GM12801 (cell line): ENCODE measurements around the gene SH3GL2.

ENCODE experiments used
- TF ChIP-seq, protein P1 (sequence below): IDR thresholded peaks from one replicate; pipeline ENCODE4 v1.5.1; 2011; ENCODE audit warnings: control low read depth; ENCODE audit not compliant: insufficient read length; ENCODE audit errors: extremely low read depth

Gene SH3GL2

DNA sequence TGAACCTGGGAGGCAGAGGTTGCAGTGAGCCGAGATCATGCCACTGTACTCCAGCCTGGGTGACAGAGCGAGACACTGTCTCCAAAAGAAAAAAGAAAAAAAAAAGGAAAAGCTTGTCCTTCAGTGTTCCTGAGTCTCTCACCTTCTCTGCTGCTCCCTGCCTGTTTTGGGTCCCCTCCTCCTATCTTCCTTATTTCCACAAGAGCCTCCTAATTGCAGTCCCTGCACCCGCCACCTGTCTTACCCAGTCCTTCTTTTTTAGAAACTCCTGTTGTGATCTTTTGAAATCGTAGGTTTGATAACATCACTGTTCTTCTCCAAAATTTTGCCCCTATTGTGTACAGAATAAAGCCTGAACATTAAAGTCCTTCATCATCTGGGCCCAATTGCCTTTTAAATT lies 234.9 kb downstream of the SH3GL2 start:
- TF ChIP-seq, protein P1, sequence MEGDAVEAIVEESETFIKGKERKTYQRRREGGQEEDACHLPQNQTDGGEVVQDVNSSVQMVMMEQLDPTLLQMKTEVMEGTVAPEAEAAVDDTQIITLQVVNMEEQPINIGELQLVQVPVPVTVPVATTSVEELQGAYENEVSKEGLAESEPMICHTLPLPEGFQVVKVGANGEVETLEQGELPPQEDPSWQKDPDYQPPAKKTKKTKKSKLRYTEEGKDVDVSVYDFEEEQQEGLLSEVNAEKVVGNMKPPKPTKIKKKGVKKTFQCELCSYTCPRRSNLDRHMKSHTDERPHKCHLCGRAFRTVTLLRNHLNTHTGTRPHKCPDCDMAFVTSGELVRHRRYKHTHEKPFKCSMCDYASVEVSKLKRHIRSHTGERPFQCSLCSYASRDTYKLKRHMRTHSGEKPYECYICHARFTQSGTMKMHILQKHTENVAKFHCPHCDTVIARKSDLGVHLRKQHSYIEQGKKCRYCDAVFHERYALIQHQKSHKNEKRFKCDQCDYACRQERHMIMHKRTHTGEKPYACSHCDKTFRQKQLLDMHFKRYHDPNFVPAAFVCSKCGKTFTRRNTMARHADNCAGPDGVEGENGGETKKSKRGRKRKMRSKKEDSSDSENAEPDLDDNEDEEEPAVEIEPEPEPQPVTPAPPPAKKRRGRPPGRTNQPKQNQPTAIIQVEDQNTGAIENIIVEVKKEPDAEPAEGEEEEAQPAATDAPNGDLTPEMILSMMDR: no peak

DNA sequence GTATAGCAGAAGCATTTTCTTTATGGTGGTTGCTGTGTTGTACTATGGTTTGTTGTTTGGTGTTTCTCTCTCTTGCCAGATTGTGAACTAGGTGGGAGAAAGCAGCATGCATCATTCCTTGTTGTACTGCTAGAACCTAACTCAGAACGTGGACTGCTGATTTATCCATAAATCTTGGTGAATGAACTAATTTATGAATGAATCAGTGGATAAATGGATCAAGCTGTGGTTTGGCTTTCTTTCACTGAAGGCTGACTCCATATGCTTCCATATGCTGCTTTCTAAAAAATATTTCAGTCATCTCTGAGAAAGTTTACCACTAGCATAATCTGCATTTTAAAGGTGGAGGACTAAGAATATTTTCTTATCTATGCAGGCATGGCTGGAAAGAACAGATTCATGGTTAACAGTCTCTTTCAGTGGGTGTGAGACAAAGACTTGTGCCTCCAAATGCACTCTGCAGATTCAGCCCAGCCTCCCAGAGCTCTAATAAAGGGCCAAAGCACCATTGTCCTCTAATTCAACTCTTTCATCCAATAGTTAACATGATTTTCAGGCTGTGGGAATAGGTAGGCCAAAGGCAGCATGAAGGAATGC lies 237.7 kb downstream of the SH3GL2 start:
- TF ChIP-seq, protein P1: no peak

- TF ChIP-seq, protein P1: no peak
Observed at GRCh38 chr9:17824191-17824590, 245.3 kb downstream of the SH3GL2 start.

DNA sequence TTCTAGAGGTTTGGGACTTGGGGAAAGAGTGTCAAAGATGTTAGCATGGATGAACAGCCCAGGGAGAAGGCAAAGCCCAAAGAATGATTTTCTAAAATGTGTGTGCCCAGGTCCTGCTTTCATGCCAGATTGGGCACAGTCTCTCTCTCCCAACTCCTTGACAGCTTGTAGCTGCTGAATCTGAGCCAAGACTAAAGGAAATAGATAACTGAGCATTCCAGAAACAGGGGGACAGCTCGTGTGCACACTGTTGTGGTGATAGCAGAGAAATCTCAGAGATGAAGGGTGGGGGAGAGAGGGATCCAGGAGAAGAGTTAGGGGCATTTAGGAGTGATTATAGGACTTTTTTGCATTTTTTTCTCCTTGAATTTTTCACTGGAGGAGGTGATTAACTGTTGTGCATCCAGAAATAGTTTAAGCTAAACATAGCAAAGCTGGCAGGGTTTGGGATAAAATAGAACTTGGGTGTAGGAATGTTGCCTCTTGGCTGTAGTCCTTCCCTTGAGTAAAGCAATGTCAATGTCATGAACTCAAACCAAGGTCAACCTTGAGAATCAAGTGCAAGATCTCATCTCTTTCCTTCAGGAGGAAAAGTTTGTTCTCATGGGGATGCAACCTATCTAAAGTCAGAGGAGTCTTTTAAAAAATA lies 245.9 kb downstream of the SH3GL2 start:
- TF ChIP-seq, protein P1: no peak

DNA sequence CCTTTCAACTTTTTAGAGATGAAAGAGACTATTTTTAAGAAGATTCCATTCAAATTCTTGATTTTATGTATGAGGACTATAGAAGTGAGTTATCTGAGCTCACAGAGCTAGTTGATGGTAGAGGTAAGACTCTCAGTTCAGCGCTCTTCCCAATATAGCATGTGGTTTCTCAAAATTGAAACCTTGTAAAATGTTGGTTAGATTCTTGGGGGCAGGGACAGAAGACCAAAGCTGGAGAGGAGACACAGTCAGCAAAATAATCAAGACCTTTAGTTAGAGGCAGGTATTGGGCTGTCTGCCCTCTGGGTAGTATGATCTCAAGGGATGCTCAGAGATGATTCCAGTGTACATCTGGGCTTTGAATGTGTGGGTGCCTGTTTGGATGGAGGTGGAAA lies 246.4 kb downstream of the SH3GL2 start:
- TF ChIP-seq, protein P1: no peak

DNA sequence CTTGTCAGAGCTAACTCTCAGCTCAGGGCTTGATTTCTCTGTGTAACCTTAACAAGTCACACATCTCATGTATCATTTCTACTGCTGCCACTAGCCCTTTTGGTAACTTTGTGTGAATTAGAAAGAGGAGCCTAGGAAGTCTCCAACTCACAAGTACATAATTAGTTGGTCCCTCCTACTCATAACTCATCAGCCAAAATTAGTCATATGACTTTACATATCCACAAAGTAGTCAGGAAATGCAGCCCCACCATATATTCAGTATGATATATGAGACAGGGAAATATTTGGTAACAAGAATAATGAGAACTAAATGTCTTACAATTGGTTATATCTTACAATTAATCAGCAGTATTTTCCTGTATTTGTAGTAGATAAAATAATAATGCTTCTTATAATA lies 250.2 kb downstream of the SH3GL2 start:
- TF ChIP-seq, protein P1: no peak

- TF ChIP-seq, protein P1: no peak
Observed at GRCh38 chr9:17829812-17830385, 251.0 kb downstream of the SH3GL2 start.
